ENCODE data around the gene MED8.
A peak's percentile ranks its signal among the peaks of the same experiment; 100 is the strongest.

Gene MED8

DNA sequence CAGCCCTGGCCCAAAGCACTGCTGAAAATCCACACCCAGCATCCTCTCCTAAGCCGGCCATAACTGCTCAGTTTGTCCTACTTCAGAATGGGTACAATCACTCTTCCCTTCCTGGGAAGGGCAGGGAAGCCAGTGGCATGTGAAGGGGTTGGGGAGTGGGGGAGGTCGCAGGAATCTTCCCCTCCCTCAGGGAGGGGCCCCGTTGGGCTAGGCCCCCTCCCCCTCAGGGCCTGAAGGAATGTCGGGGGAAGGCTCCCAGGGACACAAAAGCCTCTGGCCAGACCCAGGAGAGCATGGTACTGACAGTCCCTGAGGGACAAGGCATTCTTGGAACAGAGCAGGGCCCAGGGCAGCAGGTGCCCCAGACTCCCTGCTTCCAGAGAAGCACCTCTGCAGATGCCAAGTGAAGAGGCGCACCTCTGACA is 23.0 kb downstream of the MED8 start:
- Histone ChIP-seq H3K36me3 (ENCODE audit: control insufficient read depth in 1 of 2, insufficient read depth in 2 of 2, low read length in 2 of 2) (peaks cover 23 to 41% of the 10 kb centered on the region in 2 donors), H3K27me3 (ENCODE audit: low read depth, low read length) (no peaks in the 10 kb centered on the region), H3K9me3 (ENCODE audit: control insufficient read depth in 1 of 2, low read length in 2 of 2) (no peaks in the 10 kb centered on the region), H3K4me3 (ENCODE audit: low read depth in 1 of 2, low read length in 2 of 2) (peak overlapping the region; percentile 78 to 91), H3K4me1 (ENCODE audit: control insufficient read depth in 1 of 2, insufficient read depth in 2 of 2, low read length in 2 of 2) (peaks cover 16 to 26% of the 10 kb centered on the region in 2 donors), H3K27ac (ENCODE audit: low read length) (peak overlapping the region; percentile 83)

DNA sequence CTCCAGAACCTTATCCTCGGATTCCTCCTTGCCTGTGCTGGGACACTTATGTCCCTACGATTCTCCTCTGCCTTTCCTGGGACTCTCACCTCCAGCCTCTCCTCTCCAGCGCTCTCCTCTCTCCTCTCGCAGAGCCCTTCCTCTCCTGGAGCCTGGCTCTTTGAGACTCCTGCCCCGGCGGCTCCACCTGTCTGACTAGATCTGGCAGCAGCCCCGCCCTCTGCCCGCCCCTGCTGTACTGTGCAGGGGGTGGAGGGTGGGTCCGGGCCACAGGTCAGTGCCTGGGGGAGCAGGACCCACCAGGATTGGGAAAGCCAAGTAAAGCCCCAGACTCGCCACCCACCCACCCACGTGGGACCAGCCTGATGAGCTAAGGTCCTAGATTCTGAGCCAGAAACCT is 23.4 kb downstream of the MED8 start:
- Histone ChIP-seq H3K27me3 (ENCODE audit: low read depth, low read length) (no peaks in the 10 kb centered on the region), H3K27ac (ENCODE audit: low read length) (peak overlapping the region; percentile 83), H3K4me3 (ENCODE audit: low read depth in 1 of 2, low read length in 2 of 2) (peak overlapping the region; percentile 78 to 91), H3K4me1 (ENCODE audit: control insufficient read depth in 1 of 2, insufficient read depth in 2 of 2, low read length in 2 of 2) (peaks cover 16 to 26% of the 10 kb centered on the region in 2 donors), H3K9me3 (ENCODE audit: control insufficient read depth in 1 of 2, low read length in 2 of 2) (no peaks in the 10 kb centered on the region), H3K36me3 (ENCODE audit: control insufficient read depth in 1 of 2, insufficient read depth in 2 of 2, low read length in 2 of 2) (peaks cover 28 to 46% of the 10 kb centered on the region in 2 donors)

DNA sequence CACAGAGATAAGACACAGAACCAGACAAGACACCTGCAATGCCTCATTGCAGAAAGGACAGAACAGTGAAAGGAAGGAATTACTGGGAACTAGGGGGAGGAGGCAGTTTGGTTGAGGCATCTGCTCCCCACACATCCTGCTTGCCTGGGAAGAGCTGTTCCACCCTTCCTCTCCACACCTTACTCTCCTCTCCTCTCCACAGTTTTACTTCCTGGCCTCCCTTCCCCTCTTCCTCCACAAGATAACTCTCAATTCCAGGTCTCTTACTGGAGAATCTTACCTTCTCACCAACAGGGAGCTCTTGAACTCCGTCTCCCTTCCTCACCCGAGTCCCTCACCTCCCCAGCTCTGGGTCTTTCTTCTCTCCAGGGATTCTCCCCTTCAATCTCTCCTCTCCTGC is 23.9 kb downstream of the MED8 start:
- peak overlapping the region; percentile 10 for H3K27ac ChIP-seq (ENCODE audit: low read length)

DNA sequence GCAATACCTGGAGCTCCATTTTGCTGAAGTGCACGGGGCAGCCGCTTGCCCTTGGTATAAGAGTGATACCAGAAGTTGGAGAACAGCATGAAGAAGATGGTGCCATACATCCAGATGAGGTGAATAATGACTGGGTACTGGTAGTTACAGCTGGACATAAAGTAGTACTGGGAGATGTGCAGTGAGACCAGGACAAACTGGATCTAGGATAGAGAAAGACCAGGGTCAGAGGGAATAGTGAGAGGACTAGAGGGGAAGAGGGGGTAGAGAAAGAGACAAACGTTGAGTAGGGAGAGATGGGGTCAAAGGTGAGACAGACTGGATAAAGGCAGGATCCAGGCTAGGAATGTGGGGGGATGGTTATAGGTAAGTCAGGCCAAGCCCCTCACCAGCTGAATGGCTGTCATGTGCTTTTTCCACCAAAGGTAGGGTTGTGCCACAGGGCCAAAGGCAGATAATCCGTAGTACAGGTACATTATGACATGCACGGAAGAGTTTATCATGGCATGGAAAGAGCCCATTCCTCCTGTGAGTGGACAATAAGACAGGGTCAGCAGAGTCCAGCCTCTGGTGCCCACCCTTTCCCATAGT is 25.6 kb downstream of the MED8 start:
- no peak overlapping the region for H3K4me3 ChIP-seq (ENCODE audit: low read depth in 1 of 2, low read length in 2 of 2)
- no peaks in the 10 kb centered on the region for H3K9me3 ChIP-seq (ENCODE audit: control insufficient read depth in 1 of 2, low read length in 2 of 2)
- H3K4me1 ChIP-seq (ENCODE audit: control insufficient read depth in 1 of 2, insufficient read depth in 2 of 2, low read length in 2 of 2): peaks cover 16 to 29% of the 10 kb centered on the region in 2 donors
- H3K27me3 ChIP-seq (ENCODE audit: low read depth, low read length): no peaks in the 10 kb centered on the region
- peaks cover 35 to 47% of the 10 kb centered on the region in 2 donors for H3K36me3 ChIP-seq (ENCODE audit: control insufficient read depth in 1 of 2, insufficient read depth in 2 of 2, low read length in 2 of 2)
- no peak overlapping the region for H3K27ac ChIP-seq (ENCODE audit: low read length)

More for the DNA sequence above, 23.9 kb downstream of the MED8 start:
- Histone ChIP-seq H3K9me3 (ENCODE audit: control insufficient read depth in 1 of 2, low read length in 2 of 2) (no peaks in the 10 kb centered on the region), H3K36me3 (ENCODE audit: control insufficient read depth in 1 of 2, insufficient read depth in 2 of 2, low read length in 2 of 2) (peaks cover 29 to 47% of the 10 kb centered on the region in 2 donors), H3K4me3 (ENCODE audit: low read depth in 1 of 2, low read length in 2 of 2) (peak overlapping the region in 1 of 2 donors; percentile 2), H3K27me3 (ENCODE audit: low read depth, low read length) (no peaks in the 10 kb centered on the region), H3K4me1 (ENCODE audit: control insufficient read depth in 1 of 2, insufficient read depth in 2 of 2, low read length in 2 of 2) (peaks cover 16 to 26% of the 10 kb centered on the region in 2 donors)

DNA sequence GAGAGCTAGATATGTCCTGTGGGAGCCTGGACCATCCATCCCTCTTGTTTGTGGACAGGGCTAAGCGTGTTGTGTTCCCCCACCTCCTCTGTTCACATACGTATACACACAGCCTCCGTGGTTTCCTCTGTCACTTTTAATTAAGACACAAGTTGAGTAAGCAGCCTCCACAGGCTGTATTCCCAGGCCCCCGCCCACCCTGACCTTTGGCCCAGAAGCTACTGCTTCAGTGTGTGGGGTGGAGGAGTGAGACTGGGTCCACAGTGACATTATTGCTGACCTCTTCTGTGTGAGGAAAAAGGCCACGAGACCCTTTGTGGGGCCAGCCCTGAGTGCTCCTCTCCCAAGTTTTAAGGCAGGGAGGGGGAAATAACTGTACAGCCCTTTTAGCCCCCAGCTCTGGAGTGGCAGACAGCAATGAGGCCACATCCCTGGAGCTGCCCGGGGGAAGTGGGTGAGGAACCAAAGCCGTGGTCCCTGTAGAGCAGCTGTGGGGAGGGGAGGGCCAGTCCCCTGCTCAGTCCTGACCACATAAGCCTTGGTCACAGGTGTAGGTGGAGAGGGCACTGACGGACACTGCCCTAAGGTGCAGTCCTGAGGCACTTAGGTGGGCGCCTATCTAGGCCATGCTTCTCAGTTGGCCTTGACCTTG is 26.2 kb downstream of the MED8 start:
- Histone ChIP-seq H3K27me3 (ENCODE audit: low read depth, low read length) (no peaks in the 10 kb centered on the region), H3K36me3 (ENCODE audit: control insufficient read depth in 1 of 2, insufficient read depth in 2 of 2, low read length in 2 of 2) (peaks cover 35 to 47% of the 10 kb centered on the region in 2 donors), H3K9me3 (ENCODE audit: control insufficient read depth in 1 of 2, low read length in 2 of 2) (no peaks in the 10 kb centered on the region), H3K4me1 (ENCODE audit: control insufficient read depth in 1 of 2, insufficient read depth in 2 of 2, low read length in 2 of 2) (peaks cover 11 to 26% of the 10 kb centered on the region in 2 donors), H3K27ac (ENCODE audit: low read length) (no peak overlapping the region), H3K4me3 (ENCODE audit: low read depth in 1 of 2, low read length in 2 of 2) (no peak overlapping the region)

DNA sequence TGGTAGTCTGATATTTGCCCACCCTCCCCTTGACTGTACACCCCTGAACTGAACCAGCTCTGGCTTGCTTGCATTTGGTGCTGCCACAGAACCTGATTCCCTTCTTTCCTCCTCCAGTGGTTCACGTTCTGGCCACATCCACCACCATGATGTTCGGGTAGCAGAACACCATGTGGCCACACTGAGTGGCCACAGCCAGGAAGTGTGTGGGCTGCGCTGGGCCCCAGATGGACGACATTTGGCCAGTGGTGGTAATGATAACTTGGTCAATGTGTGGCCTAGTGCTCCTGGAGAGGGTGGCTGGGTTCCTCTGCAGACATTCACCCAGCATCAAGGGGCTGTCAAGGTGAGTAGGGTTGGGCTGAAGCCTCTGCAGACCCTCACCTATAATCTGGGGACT is 29.0 kb downstream of the MED8 start:
- Histone ChIP-seq H3K36me3 (ENCODE audit: control insufficient read depth in 1 of 2, insufficient read depth in 2 of 2, low read length in 2 of 2) (peaks cover 35 to 46% of the 10 kb centered on the region in 2 donors), H3K4me3 (ENCODE audit: low read depth in 1 of 2, low read length in 2 of 2) (no peak overlapping the region)

DNA sequence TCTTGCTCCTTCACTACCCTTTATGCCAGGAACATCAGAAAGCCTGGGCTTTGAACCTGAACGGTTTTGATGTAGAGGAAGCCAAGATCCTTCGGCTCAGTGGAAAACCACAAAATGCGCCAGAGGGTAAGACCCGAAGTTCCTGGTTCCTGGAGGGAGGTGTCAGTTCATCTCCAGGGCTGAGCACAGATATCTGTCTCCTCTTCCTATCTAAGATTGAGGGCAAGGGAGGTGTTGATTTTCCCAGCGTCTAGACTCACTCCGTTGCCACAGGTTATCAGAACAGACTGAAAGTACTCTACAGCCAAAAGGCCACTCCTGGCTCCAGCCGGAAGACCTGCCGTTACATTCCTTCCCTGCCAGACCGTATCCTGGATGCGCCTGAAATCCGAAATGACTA is 29.9 kb downstream of the MED8 start:
- peaks cover 0 to 11% of the 10 kb centered on the region in 2 donors for H3K4me1 ChIP-seq (ENCODE audit: control insufficient read depth in 1 of 2, insufficient read depth in 2 of 2, low read length in 2 of 2)
- no peaks in the 10 kb centered on the region for H3K27me3 ChIP-seq (ENCODE audit: low read depth, low read length)
- H3K9me3 ChIP-seq (ENCODE audit: control insufficient read depth in 1 of 2, low read length in 2 of 2): no peaks in the 10 kb centered on the region
- H3K36me3 ChIP-seq (ENCODE audit: control insufficient read depth in 1 of 2, insufficient read depth in 2 of 2, low read length in 2 of 2): peaks cover 34 to 36% of the 10 kb centered on the region in 2 donors
- peak overlapping the region in 1 of 2 donors; percentile 11 for H3K4me3 ChIP-seq (ENCODE audit: low read depth in 1 of 2, low read length in 2 of 2)
- H3K27ac ChIP-seq (ENCODE audit: low read length): no peak overlapping the region

More for the DNA sequence above, 29.0 kb downstream of the MED8 start:
- peaks cover under 1 to 15% of the 10 kb centered on the region in 2 donors for H3K4me1 ChIP-seq (ENCODE audit: control insufficient read depth in 1 of 2, insufficient read depth in 2 of 2, low read length in 2 of 2)
- no peaks in the 10 kb centered on the region for H3K9me3 ChIP-seq (ENCODE audit: control insufficient read depth in 1 of 2, low read length in 2 of 2)
- no peak overlapping the region for H3K27ac ChIP-seq (ENCODE audit: low read length)
- no peaks in the 10 kb centered on the region for H3K27me3 ChIP-seq (ENCODE audit: low read depth, low read length)

DNA sequence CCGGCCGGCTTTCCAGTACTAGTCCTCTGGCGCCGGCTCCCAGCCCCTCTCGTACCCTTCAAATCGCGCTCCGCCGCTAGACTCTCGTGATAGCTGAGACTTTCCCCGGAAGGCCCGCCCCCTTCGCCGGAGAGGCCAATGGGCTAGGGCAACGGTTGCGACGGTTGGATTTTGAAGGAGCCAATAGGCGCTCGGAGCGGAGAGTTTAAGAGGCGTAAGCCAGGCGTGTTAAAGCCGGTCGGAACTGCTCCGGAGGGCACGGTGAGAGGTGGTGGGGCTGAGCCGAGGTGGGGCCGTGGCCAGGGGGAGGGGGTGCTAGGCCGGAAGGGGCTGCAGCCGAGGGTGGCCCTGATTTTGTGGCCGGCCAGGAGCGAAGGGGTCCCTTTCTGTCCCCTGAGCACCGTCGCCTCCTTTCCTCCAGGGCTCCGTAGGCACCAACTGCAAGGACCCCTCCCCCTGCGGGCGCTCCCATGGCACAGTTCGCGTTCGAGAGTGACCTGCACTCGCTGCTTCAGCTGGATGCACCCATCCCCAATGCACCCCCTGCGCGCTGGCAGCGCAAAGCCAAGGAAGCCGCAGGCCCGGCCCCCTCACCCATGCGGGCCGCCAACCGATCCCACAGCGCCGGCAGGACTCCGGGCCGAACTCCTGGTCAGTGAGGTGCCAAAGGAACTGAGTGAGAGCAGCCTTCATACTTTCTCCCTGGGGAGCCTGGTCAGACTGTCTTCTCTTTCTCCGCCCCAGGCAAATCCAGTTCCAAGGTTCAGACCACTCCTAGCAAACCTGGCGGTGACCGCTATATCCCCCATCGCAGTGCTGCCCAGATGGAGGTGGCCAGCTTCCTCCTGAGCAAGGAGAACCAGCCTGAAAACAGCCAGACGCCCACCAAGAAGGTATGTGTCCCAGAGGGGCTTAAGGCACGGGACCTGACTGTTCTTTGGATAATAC is 30.6 kb downstream of the MED8 start, which contains the start of gene CDC20:
CDC20 (plus strand) TSS at position 236 of the 948 bp plus-strand sequence; CDS start at position 471, 235 bp downstream.
- Histone ChIP-seq H3K9me3 (ENCODE audit: control insufficient read depth in 1 of 2, low read length in 2 of 2) (no peaks in the 10 kb centered on the region), H3K27ac (ENCODE audit: low read length) (peak within 1 kb of the TSS; percentile 98), H3K4me1 (ENCODE audit: control insufficient read depth in 1 of 2, insufficient read depth in 2 of 2, low read length in 2 of 2) (peaks cover 0 to 11% of the 10 kb centered on the region in 2 donors), H3K4me3 (ENCODE audit: low read depth in 1 of 2, low read length in 2 of 2) (peak within 1 kb of the TSS; percentile 80 to 82), H3K36me3 (ENCODE audit: control insufficient read depth in 1 of 2, insufficient read depth in 2 of 2, low read length in 2 of 2) (peaks cover 27 to 30% of the 10 kb centered on the region in 2 donors), H3K27me3 (ENCODE audit: low read depth, low read length) (no peaks in the 10 kb centered on the region)

DNA sequence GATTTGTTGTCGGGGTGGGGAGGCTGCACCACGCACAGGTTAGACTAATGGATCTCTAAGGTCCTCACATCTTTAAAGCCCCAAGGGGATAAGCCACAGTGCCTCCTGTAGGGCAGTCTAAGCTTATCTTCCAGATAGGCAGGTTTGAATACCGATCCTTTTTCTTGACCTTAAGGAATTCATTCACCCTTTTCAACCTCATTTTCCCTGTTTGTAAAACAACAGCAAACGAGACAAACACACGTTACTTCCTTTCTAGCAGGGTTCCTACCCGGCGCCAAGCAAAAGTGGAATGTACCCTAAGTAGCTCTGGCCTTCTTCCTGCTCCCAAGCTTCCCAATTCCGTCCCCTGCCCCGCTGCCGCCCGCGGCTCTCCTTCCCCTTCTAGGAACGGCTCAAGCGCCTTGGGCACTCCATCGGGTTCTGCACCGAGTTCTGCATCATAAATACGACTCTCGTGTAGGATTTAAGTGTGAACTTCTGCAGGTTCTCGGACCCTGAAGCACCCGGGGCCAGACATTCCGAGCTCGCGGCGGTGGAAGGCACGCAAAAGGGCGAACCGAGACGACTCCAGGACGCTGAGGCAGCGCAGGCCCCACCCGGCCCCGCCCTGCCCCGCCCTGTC is 31.4 kb downstream of the MED8 start:
- Histone ChIP-seq H3K36me3 (ENCODE audit: control insufficient read depth in 1 of 2, insufficient read depth in 2 of 2, low read length in 2 of 2) (peaks cover 19 to 22% of the 10 kb centered on the region in 2 donors), H3K4me1 (ENCODE audit: control insufficient read depth in 1 of 2, insufficient read depth in 2 of 2, low read length in 2 of 2) (peaks cover 0 to 11% of the 10 kb centered on the region in 2 donors), H3K27ac (ENCODE audit: low read length) (peak overlapping the region; percentile 98)

DNA sequence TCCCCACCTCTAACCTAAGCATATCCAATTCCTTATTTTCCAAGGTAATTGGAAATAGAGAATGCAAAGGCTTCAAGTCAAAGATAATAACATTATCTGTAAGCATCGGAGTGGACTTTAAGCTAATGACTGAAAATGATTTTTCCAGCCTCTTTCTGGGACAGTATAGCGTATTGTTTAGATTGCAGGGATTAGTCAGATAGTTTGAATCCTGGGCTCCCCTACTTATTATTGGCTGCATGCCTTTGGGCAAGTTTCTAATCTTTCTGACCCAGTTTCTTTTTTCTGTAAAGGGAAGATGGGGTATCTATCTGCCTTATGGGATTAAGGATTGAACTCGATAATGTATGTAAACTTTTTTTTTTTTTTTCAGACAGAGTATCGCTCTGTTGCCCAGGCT is 32.3 kb downstream of the MED8 start:
- no peak overlapping the region for H3K27ac ChIP-seq (ENCODE audit: low read length)

More for the DNA sequence above, 31.4 kb downstream of the MED8 start:
- H3K4me3 ChIP-seq (ENCODE audit: low read depth in 1 of 2, low read length in 2 of 2): peak overlapping the region; percentile 80 to 82
- H3K27me3 ChIP-seq (ENCODE audit: low read depth, low read length): no peaks in the 10 kb centered on the region
- no peaks in the 10 kb centered on the region for H3K9me3 ChIP-seq (ENCODE audit: control insufficient read depth in 1 of 2, low read length in 2 of 2)

More for the DNA sequence above, 32.3 kb downstream of the MED8 start:
- Histone ChIP-seq H3K4me3 (ENCODE audit: low read depth in 1 of 2, low read length in 2 of 2) (no peak overlapping the region), H3K4me1 (ENCODE audit: control insufficient read depth in 1 of 2, insufficient read depth in 2 of 2, low read length in 2 of 2) (peaks cover 0 to 11% of the 10 kb centered on the region in 2 donors), H3K36me3 (ENCODE audit: control insufficient read depth in 1 of 2, insufficient read depth in 2 of 2, low read length in 2 of 2) (peaks cover 12 to 18% of the 10 kb centered on the region in 2 donors), H3K27me3 (ENCODE audit: low read depth, low read length) (no peaks in the 10 kb centered on the region), H3K9me3 (ENCODE audit: control insufficient read depth in 1 of 2, low read length in 2 of 2) (no peaks in the 10 kb centered on the region)
